ENCODE results near the gene ZNF662.

GRCh38 chr3:42901073-42901415, 4.9 kb upstream of the ZNF662 start:
- TF ChIP-seq CTCF (conservative IDR thresholded peaks at IDR 0.05): no peak
- no peak for TF ChIP-seq ZFX (IDR thresholded peaks at IDR 0.05)
